GM18909 (cell line): ENCODE measurements around the gene TIMM8B.
"Not testable (repeated sequence)": the region's sequence is repeated elsewhere in the genome, so short reads cannot be mapped to it uniquely, and the experiment has no call there.

Experiments
- ATAC-seq: cut with Tn5 transposase; IDR thresholded peaks from one replicate; pipeline ENCODE4 v1.9.1; 2021; ENCODE audit warnings: mild to moderate bottlenecking; ENCODE audit not compliant: unreplicated experiment, poor library complexity

Gene TIMM8B

DNA sequence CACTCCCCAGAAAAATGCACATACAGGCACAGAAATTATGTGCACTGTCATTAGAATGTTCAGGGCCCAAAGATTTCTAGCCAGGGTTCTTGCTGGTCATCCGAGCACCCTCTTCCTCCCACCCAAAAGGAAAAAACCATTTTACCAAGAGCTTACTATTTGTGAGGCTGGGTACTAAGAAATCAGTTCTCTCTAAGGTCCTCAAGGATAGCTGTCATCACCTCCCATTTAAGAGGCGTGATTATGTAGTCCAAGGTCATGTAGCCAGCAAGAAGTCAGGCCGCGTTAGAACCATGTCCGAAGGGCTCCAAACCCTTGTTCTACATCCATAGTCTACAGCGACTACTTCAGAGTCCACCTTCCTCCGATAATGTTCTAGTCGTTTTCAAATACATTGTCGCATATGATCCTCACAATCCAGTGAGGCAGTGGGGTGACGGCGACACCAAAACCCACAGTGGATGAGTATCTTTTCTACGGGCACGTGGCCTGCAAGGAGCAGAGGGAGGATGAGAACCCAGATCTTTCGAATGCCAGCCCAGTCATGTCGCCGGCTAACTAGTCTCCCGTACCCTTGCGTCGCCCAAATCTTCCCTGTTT is 634 bp downstream of the TIMM8B start:
- ATAC-seq, result peak; percentile 39

DNA sequence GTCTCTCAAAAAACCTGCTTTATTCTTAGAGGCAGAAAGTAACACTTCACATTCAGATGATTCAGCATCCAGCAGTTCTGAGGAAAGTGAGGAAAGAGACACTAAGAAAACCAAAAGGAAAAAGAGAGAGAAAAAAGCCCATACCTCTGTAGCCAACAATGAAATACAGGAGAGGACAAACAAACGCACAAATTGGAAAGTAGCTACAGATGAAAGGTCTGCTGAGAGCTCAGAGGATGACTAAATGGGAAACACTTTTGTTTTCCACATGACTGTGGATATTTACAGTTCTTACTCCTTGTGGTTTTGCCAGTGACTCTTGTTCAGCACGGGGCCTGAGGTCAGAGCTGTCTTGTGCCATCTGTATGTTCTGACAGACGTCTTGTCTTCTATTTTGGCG is 3.8 kb downstream of the TIMM8B start:
- ATAC-seq, result no peak

DNA sequence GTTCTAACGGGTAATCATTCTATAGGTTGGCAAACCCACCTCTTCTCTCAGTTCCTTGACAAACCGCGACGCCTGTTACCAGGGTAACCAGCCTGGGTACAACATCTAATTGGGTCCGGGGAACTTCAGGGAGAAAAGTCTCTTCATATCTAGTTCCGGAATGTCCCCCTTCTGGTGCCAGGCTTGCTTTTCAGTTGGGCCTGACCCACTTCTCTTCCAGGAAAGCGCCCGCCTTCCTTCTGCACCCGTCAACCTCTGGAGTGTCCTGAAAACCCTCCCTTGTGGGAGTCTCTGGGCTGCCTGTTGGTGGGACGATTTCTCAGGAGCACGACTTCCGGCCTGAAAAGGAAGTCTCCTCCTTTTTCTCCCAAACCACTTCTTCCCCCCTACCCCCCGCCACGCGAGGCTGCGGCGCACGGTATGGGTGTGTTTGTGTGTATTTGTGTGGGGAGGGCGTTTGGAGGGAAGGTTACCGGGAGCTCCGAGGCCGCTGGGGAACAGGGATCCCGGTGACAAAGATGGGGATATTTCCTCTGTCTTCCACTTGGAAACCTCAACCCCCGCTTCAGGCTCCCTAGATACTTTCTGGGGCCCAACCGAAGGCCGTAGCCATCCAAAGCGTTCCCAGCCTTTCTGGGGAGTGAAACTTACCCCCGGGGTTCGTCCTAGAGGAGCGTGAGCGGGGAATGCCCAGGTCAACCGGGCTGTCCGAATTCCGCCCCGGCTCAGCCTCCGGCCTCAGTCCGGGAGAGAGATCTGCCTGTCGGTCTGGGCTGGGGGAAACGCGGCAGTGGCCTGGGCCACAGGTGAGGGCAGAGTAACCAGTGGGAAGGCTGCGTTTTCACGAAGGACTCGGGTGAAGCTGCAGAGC is 12.4 kb downstream of the TIMM8B start, which contains the start of the genes NKAPD1 and PIH1D2:
NKAPD1 (plus strand) TSS at position 359 of the 871 bp plus-strand sequence. CDS start 1,276 bp downstream, outside the sequence.
PIH1D2 (minus strand) TSS at position 77 of the 871 bp plus-strand sequence. CDS start 843 bp downstream, outside the sequence.
- peak; percentile 89 for ATAC-seq

DNA sequence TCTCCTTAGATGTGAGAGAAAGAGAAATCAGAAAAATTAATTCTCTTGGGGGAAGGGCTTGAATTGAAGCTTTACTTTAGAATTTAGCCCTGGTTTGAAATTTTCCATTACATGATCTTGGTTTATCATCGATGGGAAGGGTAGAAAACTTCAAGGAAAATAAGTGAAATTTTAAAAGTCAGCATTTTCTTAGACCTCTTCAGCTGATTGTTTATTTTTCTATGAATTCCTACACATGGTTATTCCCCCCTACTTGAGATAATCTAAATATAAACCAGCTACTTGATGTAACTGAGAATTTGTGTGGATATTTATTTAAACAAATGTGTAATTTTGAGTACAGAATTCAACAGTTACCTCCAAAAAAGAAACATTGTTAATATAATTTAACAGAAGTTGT is 23.6 kb downstream of the TIMM8B start:
- no peak for ATAC-seq

DNA sequence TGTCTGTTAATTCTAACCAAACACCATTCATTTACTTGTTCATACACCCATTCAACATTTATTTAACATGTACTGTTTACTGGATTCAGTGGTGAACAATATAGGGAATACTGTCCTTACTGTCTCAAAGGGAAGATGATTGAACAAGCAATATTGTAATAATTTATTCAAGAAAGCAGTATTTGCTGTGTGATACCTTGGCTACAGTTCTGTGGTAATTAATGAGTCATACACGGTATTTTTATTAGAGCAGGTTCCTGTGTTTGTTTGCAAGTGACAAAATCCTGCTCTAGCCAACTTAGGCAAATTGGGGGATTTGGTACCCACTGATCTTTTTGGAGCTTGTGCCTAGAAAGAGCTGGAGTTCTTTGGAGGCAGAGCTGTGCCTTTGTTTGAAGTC is 28.5 kb downstream of the TIMM8B start:
- no peak for ATAC-seq

DNA sequence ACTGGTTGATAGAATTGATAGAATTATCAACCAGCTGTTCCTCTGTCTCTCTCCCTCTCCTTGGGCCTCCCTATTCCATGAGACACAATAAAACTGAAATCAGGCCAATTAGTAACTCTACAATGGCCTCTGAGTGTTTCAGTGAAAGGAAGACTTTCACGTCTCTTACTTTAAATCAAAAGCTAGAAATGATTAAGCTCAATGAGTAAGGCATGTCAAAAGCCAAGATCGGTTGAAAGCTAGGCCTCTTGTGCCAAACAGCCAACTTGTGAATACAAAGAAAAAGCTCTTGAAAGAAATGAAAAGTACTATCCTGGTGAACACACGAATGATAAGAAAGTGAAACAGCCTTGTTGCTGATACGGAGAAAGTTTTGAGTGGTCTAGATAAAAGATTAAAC is 29.4 kb downstream of the TIMM8B start:
- no peak for ATAC-seq

DNA sequence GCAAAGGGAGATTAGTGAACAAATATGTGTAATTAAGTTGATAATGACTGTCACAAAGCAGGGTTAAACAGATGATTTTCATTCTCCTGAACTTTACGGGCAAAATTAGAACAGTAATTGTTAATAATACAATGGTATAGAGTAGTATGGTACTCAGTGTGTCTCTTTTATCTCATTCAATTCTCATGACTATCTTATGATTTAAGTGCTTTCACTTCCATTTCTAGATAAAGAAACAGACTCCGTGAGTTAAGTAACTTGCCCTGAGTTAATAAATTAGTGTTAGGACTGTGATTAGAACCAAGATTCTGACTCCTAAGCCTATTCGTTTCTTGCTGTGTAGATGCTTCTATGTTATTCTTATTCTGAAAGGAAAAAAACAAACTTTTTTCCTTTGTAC is 34.8 kb downstream of the TIMM8B start:
- no peak for ATAC-seq

DNA sequence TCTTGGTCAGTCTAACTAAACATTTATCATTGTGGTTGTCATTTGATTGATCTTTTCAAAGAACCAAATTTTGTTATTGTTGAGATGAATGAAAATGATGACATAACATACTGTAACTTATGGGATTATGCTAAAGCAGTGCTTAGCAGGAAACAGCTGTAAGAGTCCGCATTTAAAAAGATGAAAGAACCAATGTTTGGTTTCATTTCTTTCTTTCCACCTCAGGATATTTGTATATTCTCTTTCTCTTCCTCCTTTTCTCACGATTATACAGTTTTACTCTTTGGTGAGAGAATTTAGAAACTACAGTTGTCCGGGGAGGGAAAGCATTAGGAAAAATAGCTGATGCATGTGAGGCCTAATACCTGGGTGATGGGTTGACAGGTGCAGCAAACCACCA is 35.8 kb downstream of the TIMM8B start:
- ATAC-seq, result peak; percentile 75

DNA sequence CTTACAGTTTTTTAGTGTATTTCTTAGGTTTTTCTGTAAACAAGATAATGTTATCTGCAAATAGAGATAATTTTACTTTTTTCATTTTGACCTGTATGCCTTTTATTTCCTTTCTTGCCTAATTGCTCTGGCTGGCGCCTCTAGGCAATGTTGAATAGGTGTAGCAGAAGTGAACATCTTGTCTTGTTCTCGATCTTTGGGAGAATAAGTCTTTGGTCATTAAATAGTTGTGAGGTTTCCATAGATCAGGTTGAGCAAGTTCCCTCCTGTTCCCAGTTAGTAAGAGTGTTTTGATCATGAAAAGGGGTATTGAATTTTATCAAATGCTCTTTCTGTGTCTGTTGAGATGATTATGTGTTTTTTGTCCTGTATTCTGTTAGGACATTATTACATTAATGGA is 36.8 kb downstream of the TIMM8B start:
- ATAC-seq, result no peak

DNA sequence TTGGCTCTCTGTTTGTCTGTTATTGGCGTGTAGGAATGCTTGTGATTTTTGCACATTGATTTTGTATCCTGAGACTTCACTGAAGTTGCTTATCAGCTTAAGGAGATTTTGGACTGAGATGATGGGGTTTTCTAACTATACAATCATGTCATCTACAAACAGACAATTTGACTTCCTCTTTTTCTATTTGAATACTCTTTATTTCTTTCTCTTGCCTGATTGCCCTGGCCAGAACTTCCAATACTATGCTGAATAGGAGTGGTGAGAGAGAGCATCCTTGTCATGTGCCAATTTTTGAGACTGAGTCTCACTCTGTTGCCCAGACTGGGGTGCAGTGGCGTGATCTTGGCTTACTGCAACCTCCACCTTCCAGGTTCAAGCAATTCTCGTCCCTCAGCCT is 38.3 kb downstream of the TIMM8B start:
- ATAC-seq, result not testable (repeated sequence)

DNA sequence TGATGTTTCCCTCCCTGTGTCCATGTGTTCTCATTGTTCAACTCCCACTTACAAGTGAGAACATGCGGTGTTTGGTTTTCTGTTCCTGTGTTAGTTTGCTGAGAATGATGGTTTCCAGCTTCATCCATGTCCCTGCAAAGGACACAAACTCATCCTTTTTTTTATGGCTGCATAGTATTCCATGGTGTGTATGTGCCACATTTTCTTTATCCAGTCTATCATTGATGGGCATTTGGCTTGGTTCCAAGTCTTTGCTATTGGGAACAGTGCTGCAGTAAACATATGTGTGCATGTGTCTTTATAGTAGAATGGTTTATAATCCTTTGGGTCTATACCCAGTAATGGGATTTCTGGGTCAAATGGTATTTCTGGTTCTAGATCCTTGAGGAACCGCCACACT is 39.9 kb downstream of the TIMM8B start:
- ATAC-seq, result not testable (repeated sequence)

DNA sequence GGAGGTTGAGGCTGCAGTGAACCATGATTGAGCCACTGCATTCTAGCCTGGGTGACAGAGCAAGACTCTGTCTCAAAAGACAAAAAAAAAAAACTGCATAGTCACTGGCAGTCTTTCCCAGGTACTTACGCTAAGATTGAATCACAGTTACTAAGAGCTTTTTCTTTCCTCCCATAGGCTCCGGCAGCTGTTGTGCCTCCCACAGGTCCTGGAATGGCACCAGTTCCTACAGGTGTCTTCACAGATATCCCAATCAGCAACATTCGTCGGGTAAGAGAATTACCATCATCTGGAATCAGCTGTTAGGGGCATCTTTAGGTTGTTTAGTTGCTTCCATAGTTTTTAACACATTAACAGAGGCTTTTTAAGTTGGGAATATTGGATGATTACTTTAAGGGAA is 41.6 kb downstream of the TIMM8B start:
- no peak for ATAC-seq

DNA sequence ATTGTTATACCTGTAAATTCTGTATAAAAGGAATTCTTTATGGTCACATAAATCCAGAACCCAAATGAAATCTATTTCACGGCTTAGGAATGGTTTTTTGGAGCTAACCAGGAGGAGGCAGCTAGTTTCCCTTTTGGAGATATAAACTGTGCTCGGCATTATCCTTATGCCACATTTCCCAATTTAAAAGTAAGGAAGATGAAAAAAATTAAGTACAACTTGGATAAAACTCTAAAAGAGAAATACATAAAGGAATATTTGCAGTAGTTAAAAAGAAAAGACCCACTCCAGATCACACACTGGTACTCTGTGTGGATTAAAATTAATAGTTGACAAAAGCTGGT is 43.6 kb downstream of the TIMM8B start:
- no peak for ATAC-seq

DNA sequence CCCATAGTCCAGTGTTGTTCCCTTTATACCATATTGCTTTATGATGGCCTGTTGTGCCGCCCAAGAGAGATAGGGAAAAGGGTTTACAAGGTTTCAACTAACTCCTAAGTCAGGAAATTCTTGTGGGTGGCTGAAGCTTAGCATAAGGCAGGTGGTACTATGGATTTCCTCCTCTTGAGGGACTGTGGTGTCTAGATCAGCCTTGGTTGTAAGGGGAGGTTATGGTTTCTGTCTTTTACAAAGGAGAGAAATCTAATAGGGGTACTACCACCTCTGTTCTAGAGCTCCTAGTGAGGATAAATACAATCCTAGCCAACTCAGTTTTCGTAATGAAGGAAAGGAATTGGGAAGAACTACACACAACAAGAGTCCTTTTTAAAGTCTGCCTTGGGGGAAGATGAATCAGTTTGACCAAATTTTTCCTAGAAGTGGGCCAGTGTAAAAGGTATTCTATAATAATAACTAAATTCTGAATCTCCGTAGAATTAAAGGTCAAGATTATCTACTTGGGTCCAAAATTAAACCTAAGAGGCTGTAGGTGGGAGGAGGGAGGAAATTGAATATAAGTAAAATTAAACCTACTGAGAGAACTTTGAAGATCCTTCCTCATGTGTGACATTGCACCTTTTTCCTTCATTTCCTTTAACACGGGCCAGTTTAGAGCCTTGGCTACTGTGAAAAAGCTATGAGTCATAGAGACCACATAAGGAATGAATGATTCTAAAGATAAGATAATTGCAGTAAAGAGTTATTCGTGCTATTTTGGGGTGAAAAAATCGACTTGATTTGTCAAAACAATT is 44.2 kb downstream of the TIMM8B start:
- ATAC-seq, result no peak

DNA sequence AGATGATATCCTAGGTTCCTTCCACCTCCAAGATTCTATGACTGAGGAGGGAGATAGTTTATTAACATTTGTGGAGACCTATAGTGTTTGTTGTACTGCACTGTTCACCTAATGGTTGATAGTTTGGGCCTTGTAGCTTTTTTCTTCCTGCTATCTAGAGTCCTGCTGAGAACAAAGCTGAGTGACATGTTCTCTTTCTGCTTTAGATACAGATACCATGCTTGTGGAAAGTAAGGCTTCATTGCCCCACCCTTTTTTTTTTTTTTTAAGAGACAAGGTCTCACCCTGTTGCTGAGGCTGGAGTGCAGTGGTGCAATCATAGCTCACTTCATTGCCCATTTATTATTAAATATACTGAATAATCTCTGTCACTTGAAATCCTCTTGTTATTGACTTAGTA is 49.0 kb downstream of the TIMM8B start:
- no peak for ATAC-seq
